SK-N-SH (cell line): ENCODE results near the gene TRIM47. TPM values are rescaled to one million over a fixed set of nuclear protein-coding genes. Genes with fewer than 3 reads are reported as not detected.

ENCODE experiments used
- CHD2 ChIP-seq: fragments of 150-350 bp; IDR thresholded peaks from 2 replicates; pipeline ENCODE4 v1.6.1; 2018; ENCODE audit warnings: low read length; ENCODE audit not compliant: partially characterized antibody
- CTCF ChIP-seq: fragments of 200-600 bp; sonication (generic); IDR thresholded peaks from 2 replicates; pipeline ENCODE4 v1.6.1; 2017; ENCODE audit warnings: antibody characterized with exemption, mild to moderate bottlenecking, moderate library complexity
- EZH2phosphoT487 ChIP-seq: fragments of 200-600 bp; sonication (generic); IDR thresholded peaks from 2 replicates; pipeline ENCODE4 v1.6.1; 2017; ENCODE audit warnings: low read depth, mixed run types, mild to moderate bottlenecking, antibody characterized with exemption, moderate library complexity, borderline replicate concordance
- FOSL2 ChIP-seq: IDR thresholded peaks from 2 replicates; pipeline ENCODE4 v1.4.0; 2012; ENCODE audit warnings: low read depth, mild to moderate bottlenecking, moderate library complexity, borderline replicate concordance
- GATA2 ChIP-seq: sonication (generic); formaldehyde crosslinking; IDR thresholded peaks from 2 replicates; pipeline ENCODE4 v1.5.0; 2020; ENCODE audit warnings: mild to moderate bottlenecking, missing genetic modification reagents
- MXI1 ChIP-seq: IDR thresholded peaks from 2 replicates; pipeline ENCODE4 v1.6.1; 2012; ENCODE audit warnings: mild to moderate bottlenecking, low read depth, low read length, improper control_type of control experiment
- PBX3 ChIP-seq: IDR thresholded peaks from 2 replicates; pipeline ENCODE4; 2012
- POLR2AphosphoS5 ChIP-seq: IDR thresholded peaks from 2 replicates; pipeline ENCODE4 v1.6.1; 2012; ENCODE audit warnings: low read depth, low read length
- RAD21 ChIP-seq: IDR thresholded peaks from 2 replicates; pipeline ENCODE4 v1.6.1; 2012; ENCODE audit warnings: mild to moderate bottlenecking, low read length
- REST ChIP-seq: IDR thresholded peaks from 2 replicates; pipeline ENCODE4 v1.6.1; 2012; ENCODE audit warnings: mild to moderate bottlenecking, low read depth, low read length, moderate library complexity
- SMC3 ChIP-seq: IDR thresholded peaks from 2 replicates; pipeline ENCODE4 v1.6.1; 2012; ENCODE audit warnings: low read depth, low read length, improper control_type of control experiment
- TCF12 ChIP-seq: IDR thresholded peaks from 2 replicates; pipeline ENCODE4 v1.4.0; 2012
- USF1 ChIP-seq: IDR thresholded peaks from 2 replicates; pipeline ENCODE4 v1.4.0; 2012; ENCODE audit warnings: low read depth, borderline replicate concordance
- YY1 ChIP-seq: IDR thresholded peaks from 2 replicates; pipeline ENCODE4 v1.4.0; 2012; ENCODE audit warnings: low read depth, mild to moderate bottlenecking
- polyA plus RNA-seq, 3 experiments: library from polyadenylated mRNA; depleted of rRNA; stranded (reverse); fragments of >200 nt; gene quantifications; 2 replicates each; pipeline ENCODE4 v1.2.3, GENCODE V29; 2012

The TRIM47 gene
- polyA plus RNA-seq, 1 of the 3 experiments (the other 2 are of a cell fraction): 5.1 TPM

- TF ChIP-seq USF1: no peak
- peak; percentile 81 for TF ChIP-seq CTCF
- TF ChIP-seq CHD2: peak; percentile 57
- no peak for TF ChIP-seq EZH2phosphoT487
- no peak; the same call in 1 of the 2 replicates for TF ChIP-seq PBX3
- TF ChIP-seq POLR2AphosphoS5: peak; percentile 70
- peak; percentile 13; the same call in 1 of the 2 replicates for TF ChIP-seq REST
- peak; percentile 73 for TF ChIP-seq RAD21
- peak; percentile 83; the same call in 1 of the 2 replicates for TF ChIP-seq MXI1
- no peak for TF ChIP-seq FOSL2
- TF ChIP-seq YY1: no peak
- TF ChIP-seq SMC3: peak; percentile 83
- no peak for TF ChIP-seq GATA2 (CRISPR knock-in tag)
- TF ChIP-seq TCF12: no peak
Measured at GRCh38 chr17:75827308-75828075, 50.9 kb downstream of the TRIM47 start (continued).
